ENCODE measurements around the gene TTBK1. TPM values are rescaled to one million over a fixed set of nuclear protein-coding genes. Genes with fewer than 3 reads are reported as not detected.

The TTBK1 gene
- total RNA-seq, 1 experiment from 2014 or later: not detected

DNA sequence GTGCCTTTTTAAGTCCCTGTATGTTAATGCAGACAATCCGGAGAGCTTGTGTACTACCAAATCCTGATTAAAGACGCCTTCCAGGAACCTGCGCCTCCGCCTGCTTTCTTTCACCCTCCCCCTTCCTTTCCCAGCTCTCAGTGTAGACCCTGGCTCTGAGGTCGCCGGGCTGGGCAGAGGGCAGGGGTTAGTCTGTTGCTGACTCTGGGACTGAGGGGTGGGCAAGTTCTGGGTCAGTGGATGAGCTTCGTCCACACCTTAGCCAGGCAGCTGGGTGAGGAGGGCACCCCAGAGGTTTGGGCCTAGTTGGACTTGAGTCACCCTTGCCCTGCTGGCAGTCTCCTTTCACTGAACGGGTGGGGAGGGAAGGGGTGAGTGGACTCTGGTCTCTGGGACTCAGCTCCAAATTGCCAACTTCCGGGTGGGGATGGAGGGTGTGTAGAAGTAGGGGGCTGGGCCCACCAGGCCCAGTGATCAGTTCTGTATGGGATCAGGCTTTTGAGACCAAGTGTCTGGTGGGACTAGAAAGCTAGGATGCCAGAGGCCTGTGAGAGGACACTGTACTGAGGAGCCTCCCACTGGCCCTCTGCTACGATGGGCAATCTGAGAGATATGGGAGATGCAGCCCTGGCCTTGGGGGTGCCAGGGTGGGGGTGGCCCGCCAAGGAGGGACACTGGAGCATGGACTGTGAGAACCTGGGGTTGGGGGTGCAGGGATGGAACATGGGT, 33.5 kb downstream of the TTBK1 start:
- DNase-seq (ENCODE audit: unreplicated experiment): no peak
- H3K27me3 Mint-ChIP-seq (ENCODE audit: insufficient read depth, unreplicated experiment): peaks cover 11% of the 10 kb centered on the region
- H3K36me3 Mint-ChIP-seq (ENCODE audit: insufficient read depth, unreplicated experiment): peaks cover 6% of the 10 kb centered on the region
- H3K9me3 Mint-ChIP-seq (ENCODE audit: unreplicated experiment): no peaks in the 10 kb centered on the region
- CTCF ChIA-PET: interaction anchor here (1.0 kb wide), 1 partner anchor 24 kb away, joined by 3 read pairs; no protein-coding TSS in a partner anchor
- POLR2A ChIA-PET: no interaction called here
- no TSS peak for BruUV-seq (replicated peaks)
- TF ChIP-seq, protein P1, sequence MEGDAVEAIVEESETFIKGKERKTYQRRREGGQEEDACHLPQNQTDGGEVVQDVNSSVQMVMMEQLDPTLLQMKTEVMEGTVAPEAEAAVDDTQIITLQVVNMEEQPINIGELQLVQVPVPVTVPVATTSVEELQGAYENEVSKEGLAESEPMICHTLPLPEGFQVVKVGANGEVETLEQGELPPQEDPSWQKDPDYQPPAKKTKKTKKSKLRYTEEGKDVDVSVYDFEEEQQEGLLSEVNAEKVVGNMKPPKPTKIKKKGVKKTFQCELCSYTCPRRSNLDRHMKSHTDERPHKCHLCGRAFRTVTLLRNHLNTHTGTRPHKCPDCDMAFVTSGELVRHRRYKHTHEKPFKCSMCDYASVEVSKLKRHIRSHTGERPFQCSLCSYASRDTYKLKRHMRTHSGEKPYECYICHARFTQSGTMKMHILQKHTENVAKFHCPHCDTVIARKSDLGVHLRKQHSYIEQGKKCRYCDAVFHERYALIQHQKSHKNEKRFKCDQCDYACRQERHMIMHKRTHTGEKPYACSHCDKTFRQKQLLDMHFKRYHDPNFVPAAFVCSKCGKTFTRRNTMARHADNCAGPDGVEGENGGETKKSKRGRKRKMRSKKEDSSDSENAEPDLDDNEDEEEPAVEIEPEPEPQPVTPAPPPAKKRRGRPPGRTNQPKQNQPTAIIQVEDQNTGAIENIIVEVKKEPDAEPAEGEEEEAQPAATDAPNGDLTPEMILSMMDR (IDR thresholded peaks at IDR 0.05; ENCODE audit: unreplicated experiment): no peak
- intact Hi-C loops (cut with micrococcal nuclease): no loop called here
- no peak overlapping the region for H3K4me3 Mint-ChIP-seq (ENCODE audit: unreplicated experiment)
- H3K27ac Mint-ChIP-seq (ENCODE audit: low read depth, unreplicated experiment): no peak overlapping the region
- H3K4me1 Mint-ChIP-seq (ENCODE audit: insufficient read depth, unreplicated experiment): peaks cover 5% of the 10 kb centered on the region

DNA sequence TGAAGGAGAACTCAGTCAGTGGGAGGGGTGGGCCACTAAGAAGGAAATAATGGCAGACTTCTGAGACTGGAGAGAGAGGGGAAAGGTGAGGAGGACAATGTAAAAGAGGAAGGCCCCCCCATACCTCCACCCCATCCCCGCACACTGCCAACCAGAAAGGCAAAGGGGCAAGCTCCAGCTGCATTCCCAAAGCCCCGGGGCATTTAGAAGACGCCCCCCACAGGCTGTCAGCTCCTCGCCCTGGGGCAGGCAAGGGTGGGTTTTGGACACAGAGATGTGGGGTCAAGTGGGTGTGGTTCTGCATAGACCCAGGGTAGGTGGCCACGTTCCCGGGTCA, 34.0 kb downstream of the TTBK1 start:
- CTCF ChIA-PET: interaction anchor here (1.0 kb wide), 1 partner anchor 24 kb away, joined by 3 read pairs; no protein-coding TSS in a partner anchor
- Mint-ChIP-seq H3K4me1 (ENCODE audit: insufficient read depth, unreplicated experiment) (peaks cover 5% of the 10 kb centered on the region), H3K9me3 (ENCODE audit: unreplicated experiment) (no peaks in the 10 kb centered on the region), H3K36me3 (ENCODE audit: insufficient read depth, unreplicated experiment) (peaks cover 6% of the 10 kb centered on the region), H3K27me3 (ENCODE audit: insufficient read depth, unreplicated experiment) (peaks cover 16% of the 10 kb centered on the region), H3K27ac (ENCODE audit: low read depth, unreplicated experiment) (no peak overlapping the region), H3K4me3 (ENCODE audit: unreplicated experiment) (no peak overlapping the region)
- no peak for DNase-seq (ENCODE audit: unreplicated experiment)
- POLR2A ChIA-PET: no interaction called here
- TF ChIP-seq, protein P1 (IDR thresholded peaks at IDR 0.05; ENCODE audit: unreplicated experiment): no peak
- no TSS peak for BruUV-seq (replicated peaks)
- intact Hi-C loops (cut with micrococcal nuclease): no loop called here

- DNase-seq (ENCODE audit: unreplicated experiment): no peak
- no TSS peak for BruUV-seq (replicated peaks)
- Mint-ChIP-seq H3K36me3 (ENCODE audit: insufficient read depth, unreplicated experiment) (peaks cover 6% of the 10 kb centered on the region), H3K27me3 (ENCODE audit: insufficient read depth, unreplicated experiment) (peaks cover 22% of the 10 kb centered on the region), H3K27ac (ENCODE audit: low read depth, unreplicated experiment) (no peak overlapping the region), H3K4me1 (ENCODE audit: insufficient read depth, unreplicated experiment) (peaks cover 5% of the 10 kb centered on the region), H3K4me3 (ENCODE audit: unreplicated experiment) (no peak overlapping the region), H3K9me3 (ENCODE audit: unreplicated experiment) (no peaks in the 10 kb centered on the region)
- TF ChIP-seq, protein P1 (IDR thresholded peaks at IDR 0.05; ENCODE audit: unreplicated experiment): no peak
- intact Hi-C loops (cut with micrococcal nuclease): no loop called here
- ChIA-PET POLR2A (interaction anchor here (0.8 kb wide), 1 partner anchor 15 kb away, joined by 3 read pairs; no protein-coding TSS in a partner anchor), CTCF (no interaction called here)
Observed at GRCh38 chr6:43277643-43278523, 34.6 kb downstream of the TTBK1 start.

DNA sequence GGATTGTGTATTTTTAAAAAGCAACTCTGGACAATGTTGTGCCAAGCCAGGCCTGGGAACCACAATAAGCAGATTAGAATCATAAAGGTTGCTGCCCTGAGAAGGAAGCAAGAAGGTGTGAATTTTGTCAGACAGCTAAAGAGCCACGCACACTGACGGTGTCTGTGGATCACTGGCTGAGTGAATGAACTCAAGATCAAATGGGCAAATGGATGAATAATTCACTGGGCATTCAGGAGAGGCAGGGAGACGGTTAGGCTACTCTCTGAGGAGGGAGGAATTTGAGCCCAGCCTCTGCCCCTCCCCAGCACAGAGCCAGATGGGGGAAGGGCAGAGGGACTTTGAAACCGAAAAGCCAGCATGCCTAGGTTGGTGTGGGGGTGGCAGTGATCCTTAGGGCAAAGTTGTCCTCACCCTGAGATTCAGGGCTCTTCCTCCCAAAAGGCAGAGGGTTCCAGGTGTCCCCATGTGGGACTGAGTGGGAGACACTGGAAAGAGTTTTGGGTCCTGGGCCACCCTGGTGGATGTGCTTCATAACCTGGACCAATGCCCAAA, 35.3 kb downstream of the TTBK1 start:
- intact Hi-C loops (cut with micrococcal nuclease): no loop called here
- Mint-ChIP-seq H3K4me3 (ENCODE audit: unreplicated experiment) (no peak overlapping the region), H3K36me3 (ENCODE audit: insufficient read depth, unreplicated experiment) (peaks cover 6% of the 10 kb centered on the region), H3K27me3 (ENCODE audit: insufficient read depth, unreplicated experiment) (peaks cover 25% of the 10 kb centered on the region), H3K27ac (ENCODE audit: low read depth, unreplicated experiment) (peak overlapping the region; percentile 12), H3K9me3 (ENCODE audit: unreplicated experiment) (no peaks in the 10 kb centered on the region), H3K4me1 (ENCODE audit: insufficient read depth, unreplicated experiment) (peaks cover 5% of the 10 kb centered on the region)
- POLR2A ChIA-PET: interaction anchor here (0.8 kb wide), 1 partner anchor 15 kb away, joined by 3 read pairs; no protein-coding TSS in a partner anchor
- CTCF ChIA-PET: interaction anchor here (0.5 kb wide), 1 partner anchor 43 kb away, joined by 3 read pairs; no protein-coding TSS in a partner anchor
- no TSS peak for BruUV-seq (replicated peaks)
- TF ChIP-seq, protein P1 (IDR thresholded peaks at IDR 0.05; ENCODE audit: unreplicated experiment): no peak
- no peak for DNase-seq (ENCODE audit: unreplicated experiment)
